ACHN (cell line): ENCODE measurements around the gene HCK.

Experiments used
- DNase-seq: peaks from one replicate; pipeline ENCODE4 v3.0.0-alpha.2; 2015
- in situ Hi-C: cut with HindIII; loops from 2 replicates; pipeline ENCODE4 v1.10.0; 2017; ENCODE audit warnings: low sequenced_read_pairs, low pct_ligation_motif_present, low pct_unique_long_range_greater_than_20kb

HCK gene

GRCh38 chr20:32140603-32141002, 88.6 kb downstream of the HCK start:
- no peak for DNase-seq
- in situ Hi-C loops: no loop called here

- in situ Hi-C loops: no loop called here
Observed at GRCh38 chr20:32141465-32141980, 89.5 kb downstream of the HCK start.

GRCh38 chr20:32142088-32142487, 90.0 kb downstream of the HCK start:
- DNase-seq: no peak
- in situ Hi-C loops: no loop called here

More at GRCh38 chr20:32141465-32141980, 89.5 kb downstream of the HCK start:
- no peak for DNase-seq

GRCh38 chr20:32142991-32143390, 90.9 kb downstream of the HCK start:
- no peak for DNase-seq
- in situ Hi-C loops: no loop called here

- DNase-seq: no peak
- in situ Hi-C loops: no loop called here
Observed at GRCh38 chr20:32144898-32145662, 93.0 kb downstream of the HCK start.

GRCh38 chr20:32149566-32150170, 97.6 kb downstream of the HCK start:
- in situ Hi-C loops: no loop called here

GRCh38 chr20:32150291-32150848, 98.3 kb downstream of the HCK start:
- no peak for DNase-seq
- in situ Hi-C loops: no loop called here

More at GRCh38 chr20:32149566-32150170, 97.6 kb downstream of the HCK start:
- DNase-seq: no peak
